ENCODE measurements around the gene DCAF17. TPM values are rescaled to one million over a fixed set of nuclear protein-coding genes. Genes with fewer than 3 reads are reported as not detected.

Gene DCAF17, protein sequence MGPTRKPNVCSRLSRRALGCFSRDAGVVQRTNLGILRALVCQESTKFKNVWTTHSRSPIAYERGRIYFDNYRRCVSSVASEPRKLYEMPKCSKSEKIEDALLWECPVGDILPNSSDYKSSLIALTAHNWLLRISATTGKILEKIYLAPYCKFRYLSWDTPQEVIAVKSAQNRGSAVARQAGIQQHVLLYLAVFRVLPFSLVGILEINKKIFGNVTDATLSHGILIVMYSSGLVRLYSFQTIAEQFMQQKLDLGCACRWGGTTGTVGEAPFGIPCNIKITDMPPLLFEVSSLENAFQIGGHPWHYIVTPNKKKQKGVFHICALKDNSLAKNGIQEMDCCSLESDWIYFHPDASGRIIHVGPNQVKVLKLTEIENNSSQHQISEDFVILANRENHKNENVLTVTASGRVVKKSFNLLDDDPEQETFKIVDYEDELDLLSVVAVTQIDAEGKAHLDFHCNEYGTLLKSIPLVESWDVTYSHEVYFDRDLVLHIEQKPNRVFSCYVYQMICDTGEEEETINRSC
- total RNA-seq, result 10 to 100 TPM; 12.0 to 22.8 (median 14.3) TPM

DNA sequence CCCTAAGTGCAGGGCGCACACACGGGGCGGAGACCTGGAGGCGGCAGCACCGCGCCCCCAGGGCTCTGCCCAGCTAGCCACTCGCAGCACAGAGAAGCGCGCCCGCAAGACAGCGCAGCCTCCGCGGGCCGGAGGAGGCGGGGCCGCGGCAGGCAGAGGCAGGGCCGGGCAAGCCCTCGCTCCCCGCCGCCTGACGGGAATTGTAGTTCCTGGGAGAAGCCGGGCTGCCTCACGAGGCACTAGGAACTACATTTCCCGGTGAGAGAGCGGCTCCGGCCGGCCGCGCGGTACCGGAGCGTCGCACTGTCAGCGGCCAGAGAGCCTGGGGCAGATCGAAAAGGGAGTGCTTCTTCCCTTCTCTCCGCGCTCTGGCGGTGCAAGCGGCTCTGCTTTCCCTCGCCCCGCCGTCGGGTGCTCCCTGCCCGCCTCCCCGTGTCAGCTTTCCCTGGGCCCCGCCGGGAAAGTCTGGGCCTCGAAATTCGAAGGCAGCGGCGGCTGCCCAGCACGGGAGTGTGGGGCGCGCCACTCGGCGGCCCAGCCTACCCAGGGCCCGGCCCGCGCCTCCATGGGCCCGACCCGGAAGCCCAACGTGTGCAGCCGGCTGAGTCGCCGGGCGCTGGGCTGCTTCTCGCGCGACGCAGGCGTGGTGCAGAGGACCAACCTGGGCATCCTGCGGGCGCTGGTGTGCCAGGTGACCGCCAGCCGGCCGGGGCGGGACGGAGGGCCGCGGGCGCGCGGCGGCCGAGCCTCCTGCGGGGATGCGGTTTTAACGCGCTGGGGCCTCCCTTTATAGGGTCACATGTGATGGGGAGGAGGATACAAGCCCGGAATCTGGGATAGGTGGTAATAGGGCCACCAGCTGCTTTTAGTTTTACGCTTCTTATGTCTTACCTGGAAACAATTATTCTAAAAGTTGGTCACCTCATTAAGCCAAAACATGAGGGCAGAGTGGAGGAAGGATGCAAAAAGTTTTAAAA, at the start of gene DCAF17:
Gene DCAF17, plus strand, starts transcription at position 214 of the 977 bp plus-strand sequence. Its CDS starts 352 bp downstream, at position 566.
- Histone ChIP-seq H3K36me3 (peaks cover 0 to 30% (median 18%) of the 10 kb centered on the region in 4 donors), H3K9me3 (no peaks in the 10 kb centered on the region), H3K4me3 (peak within 1 kb of the TSS; percentile 69 to 87 (median 76)), H3K27me3 (no peaks in the 10 kb centered on the region), H3K27ac (replicated peaks in 1 of 4) (peak within 1 kb of the TSS; percentile 93 to 98 (median 94)), H3K4me1 (peaks cover 10 to 49% (median 40%) of the 10 kb centered on the region in 4 donors)
- peak; percentile 97 for DNase-seq (ENCODE audit: extremely low spot score)
- TF ChIP-seq POLR2A (IDR thresholded peaks at IDR 0.05; ENCODE audit: low read depth) (peak; percentile 14), POLR2AphosphoS5 (IDR thresholded peaks at IDR 0.05) (peak; percentile 87 to 90), EP300 (IDR thresholded peaks at IDR 0.05) (no peak)
- TF ChIP-seq, protein P1, sequence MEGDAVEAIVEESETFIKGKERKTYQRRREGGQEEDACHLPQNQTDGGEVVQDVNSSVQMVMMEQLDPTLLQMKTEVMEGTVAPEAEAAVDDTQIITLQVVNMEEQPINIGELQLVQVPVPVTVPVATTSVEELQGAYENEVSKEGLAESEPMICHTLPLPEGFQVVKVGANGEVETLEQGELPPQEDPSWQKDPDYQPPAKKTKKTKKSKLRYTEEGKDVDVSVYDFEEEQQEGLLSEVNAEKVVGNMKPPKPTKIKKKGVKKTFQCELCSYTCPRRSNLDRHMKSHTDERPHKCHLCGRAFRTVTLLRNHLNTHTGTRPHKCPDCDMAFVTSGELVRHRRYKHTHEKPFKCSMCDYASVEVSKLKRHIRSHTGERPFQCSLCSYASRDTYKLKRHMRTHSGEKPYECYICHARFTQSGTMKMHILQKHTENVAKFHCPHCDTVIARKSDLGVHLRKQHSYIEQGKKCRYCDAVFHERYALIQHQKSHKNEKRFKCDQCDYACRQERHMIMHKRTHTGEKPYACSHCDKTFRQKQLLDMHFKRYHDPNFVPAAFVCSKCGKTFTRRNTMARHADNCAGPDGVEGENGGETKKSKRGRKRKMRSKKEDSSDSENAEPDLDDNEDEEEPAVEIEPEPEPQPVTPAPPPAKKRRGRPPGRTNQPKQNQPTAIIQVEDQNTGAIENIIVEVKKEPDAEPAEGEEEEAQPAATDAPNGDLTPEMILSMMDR (IDR thresholded peaks at IDR 0.05), result peak; percentile 8 to 30 (median 21)
- WGBS, result under 1% methylated on average over 24 of the region's 92 CpGs
- intact Hi-C loops (cut with DNase I), result loop anchor here (2.0 to 10.0 kb wide), 3 partner anchors 90 to 462 kb away; partner anchors contain the start of gene DYNC1I2

DNA sequence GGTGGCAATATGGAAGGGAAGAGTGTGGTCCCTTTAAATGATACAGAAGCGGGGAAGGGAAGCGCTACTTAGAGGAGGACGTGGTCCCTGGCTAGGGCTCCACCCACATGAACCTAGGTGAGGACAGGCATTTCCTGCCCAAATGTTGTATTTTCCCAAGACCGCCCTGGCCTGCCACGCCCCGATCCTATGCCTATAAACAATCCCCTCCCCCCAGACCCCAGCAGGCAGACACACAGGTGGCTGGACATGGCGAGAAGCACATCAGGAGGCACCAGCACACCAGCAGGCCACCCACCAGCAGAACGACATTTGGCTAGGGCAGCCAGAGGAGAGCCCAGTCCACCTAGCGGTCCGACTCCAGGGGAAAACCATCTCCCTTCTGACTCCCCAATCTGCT, 47.4 kb upstream of the DCAF17 start:
- intact Hi-C loops (cut with DNase I), result no loop called here
- DNase-seq (ENCODE audit: extremely low spot score), result no peak
- Histone ChIP-seq H3K27me3 (no peaks in the 10 kb centered on the region), H3K27ac (replicated peaks in 1 of 4) (no peak overlapping the region), H3K4me3 (no peak overlapping the region), H3K9me3 (no peaks in the 10 kb centered on the region), H3K36me3 (no peaks in the 10 kb centered on the region), H3K4me1 (peaks cover 0 to 8% (median 5%) of the 10 kb centered on the region in 4 donors)
- 88% methylated on average over 9 of the region's 10 CpGs for WGBS
- TF ChIP-seq, protein P1 (IDR thresholded peaks at IDR 0.05), result no peak
- no peak for TF ChIP-seq POLR2A (IDR thresholded peaks at IDR 0.05; ENCODE audit: low read depth)

DNA sequence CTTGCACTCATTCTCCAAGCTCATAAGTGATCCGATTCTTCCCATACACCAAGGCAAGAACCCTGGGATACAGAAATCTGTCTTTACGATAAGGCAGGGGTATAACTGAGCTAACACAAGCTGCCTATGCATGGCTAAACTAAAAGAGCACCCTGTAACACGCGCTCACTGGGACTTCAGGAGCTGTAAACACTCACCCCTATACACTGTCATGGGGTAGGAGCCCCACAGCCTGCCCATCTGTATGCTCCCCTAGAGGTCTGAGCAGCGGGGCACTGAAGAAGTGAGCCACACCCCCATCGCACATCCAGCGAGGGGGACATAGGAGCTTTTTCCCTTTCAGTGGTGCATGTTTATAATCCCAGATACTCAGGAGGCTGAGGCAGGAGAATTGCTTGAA, 47.0 kb upstream of the DCAF17 start:
- Histone ChIP-seq H3K9me3 (no peaks in the 10 kb centered on the region), H3K4me3 (no peak overlapping the region), H3K4me1 (peaks cover 0 to 12% (median 5%) of the 10 kb centered on the region in 4 donors), H3K27me3 (no peaks in the 10 kb centered on the region), H3K36me3 (no peaks in the 10 kb centered on the region), H3K27ac (replicated peaks in 1 of 4) (no peak overlapping the region)
- intact Hi-C loops (cut with DNase I), result no loop called here
- DNase-seq (ENCODE audit: extremely low spot score), result no peak
- TF ChIP-seq, protein P1 (IDR thresholded peaks at IDR 0.05), result no peak
- no peak for TF ChIP-seq POLR2A (IDR thresholded peaks at IDR 0.05; ENCODE audit: low read depth)
- no peak for TF ChIP-seq EP300 (IDR thresholded peaks at IDR 0.05)
- TF ChIP-seq POLR2AphosphoS5 (IDR thresholded peaks at IDR 0.05), result no peak
- WGBS, result 79% methylated on average over 6 of the region's 7 CpGs

DNA sequence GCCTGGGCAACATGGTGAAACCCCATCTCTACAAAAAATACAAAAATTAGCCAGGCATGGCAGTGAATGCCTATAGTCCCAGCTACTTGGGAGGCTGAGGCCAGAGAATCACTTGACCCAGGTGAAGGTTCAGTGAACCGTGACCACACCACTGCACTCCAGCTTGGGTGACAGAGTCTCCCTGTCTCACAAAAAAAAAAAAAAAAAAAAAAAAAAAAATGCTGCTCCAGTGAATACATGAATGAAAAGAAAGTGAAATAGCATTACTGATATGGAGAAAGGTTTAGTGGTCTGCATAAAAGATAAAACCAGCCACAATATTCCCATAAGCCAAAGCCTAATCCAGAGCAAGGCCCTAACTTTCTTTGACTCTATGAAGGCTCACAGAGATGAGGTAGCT, 44.7 kb upstream of the DCAF17 start:
- WGBS, result 100% methylated on average over 1 of the region's 1 CpG
- Histone ChIP-seq H3K9me3 (no peaks in the 10 kb centered on the region), H3K4me1 (peaks cover 0 to 12% (median 5%) of the 10 kb centered on the region in 4 donors), H3K27ac (replicated peaks in 1 of 4) (no peak overlapping the region), H3K27me3 (no peaks in the 10 kb centered on the region), H3K36me3 (no peaks in the 10 kb centered on the region), H3K4me3 (no peak overlapping the region)
- intact Hi-C loops (cut with DNase I), result no loop called here
- no peak for DNase-seq (ENCODE audit: extremely low spot score)
- TF ChIP-seq, protein P1 (IDR thresholded peaks at IDR 0.05), result no peak
- TF ChIP-seq POLR2AphosphoS5 (IDR thresholded peaks at IDR 0.05) (no peak), EP300 (IDR thresholded peaks at IDR 0.05) (no peak), POLR2A (IDR thresholded peaks at IDR 0.05; ENCODE audit: low read depth) (no peak)
